NCI-H1417 (cell line): ENCODE data around the gene PPP1R37.

Experiments
- DNase-seq, 3 experiments: peaks; one replicate each; lab custom pipeline; 2025; lab: John Stamatoyannopoulos, UW

The PPP1R37 gene

GRCh38 chr19:45070861-45071544 is 22.0 kb upstream of the PPP1R37 start:
- no peak for DNase-seq

GRCh38 chr19:45071545-45071938 is 21.4 kb upstream of the PPP1R37 start:
- no peak for DNase-seq

GRCh38 chr19:45071969-45072790 is 20.8 kb upstream of the PPP1R37 start:
- no peak for DNase-seq

- peak in 1 of 3 experiments; percentile 1 for DNase-seq
Observed at GRCh38 chr19:45074744-45075300, 18.2 kb upstream of the PPP1R37 start.

- DNase-seq, result peak; percentile 19 to 45 (median 31)
Observed at GRCh38 chr19:45075301-45076028, 17.5 kb upstream of the PPP1R37 start.

GRCh38 chr19:45076029-45076850 is 16.7 kb upstream of the PPP1R37 start, which contains the start of gene ZNF296:
TSS of gene ZNF296 (minus strand) at chr19:45076478. CDS start at chr19:45076373, 105 bp downstream.
- DNase-seq, result peak; percentile 71 to 87 (median 75)

GRCh38 chr19:45076851-45077730 is 15.9 kb upstream of the PPP1R37 start:
- DNase-seq, result peak in 1 of 3 experiments; percentile 31

GRCh38 chr19:45078390-45079062 is 14.5 kb upstream of the PPP1R37 start:
- no peak for DNase-seq

GRCh38 chr19:45079063-45079910 is 13.7 kb upstream of the PPP1R37 start, which contains the start of gene GEMIN7:
TSS of gene GEMIN7 (plus strand) at chr19:45079260. CDS start at chr19:45090115, 10,855 bp downstream.
- peak; percentile 78 to 84 (median 80) for DNase-seq

- no peak for DNase-seq
Observed at GRCh38 chr19:45079911-45080370, 13.0 kb upstream of the PPP1R37 start.

- DNase-seq, result no peak
Observed at GRCh38 chr19:45082170-45082569, 10.8 kb upstream of the PPP1R37 start.

- DNase-seq, result no peak
Observed at GRCh38 chr19:45086480-45086879, 6.5 kb upstream of the PPP1R37 start.

GRCh38 chr19:45087531-45087930 is 5.4 kb upstream of the PPP1R37 start:
- DNase-seq, result no peak

- no peak for DNase-seq
Observed at GRCh38 chr19:45090034-45090433, 2.9 kb upstream of the PPP1R37 start.

GRCh38 chr19:45090606-45091005 is 2.4 kb upstream of the PPP1R37 start:
- DNase-seq, result no peak

- DNase-seq, result peak; percentile 98 to 100 (median 99)
Observed at GRCh38 chr19:45091031-45091923, 1.7 kb upstream of the PPP1R37 start.

- no peak for DNase-seq
Observed at GRCh38 chr19:45094137-45094536, 1.2 kb downstream of the PPP1R37 start.
